WI38 (cell line): ENCODE measurements around the gene BLOC1S6.

ENCODE experiments used
- H3K4me3 ChIP-seq: 2 replicates; pipeline ENCODE4 v1.5.1; 2011; ENCODE audit warnings: low read depth, mild to moderate bottlenecking, control low read depth, low read length
- CTCF ChIP-seq: IDR thresholded peaks from 2 replicates; pipeline ENCODE4 v1.5.1; 2012; ENCODE audit warnings: low read depth, mild to moderate bottlenecking, control low read depth, low read length

The BLOC1S6 gene

GRCh38 chr15:45606413-45606812 lies 19.2 kb downstream of the BLOC1S6 start:
- no peak for TF ChIP-seq CTCF

DNA sequence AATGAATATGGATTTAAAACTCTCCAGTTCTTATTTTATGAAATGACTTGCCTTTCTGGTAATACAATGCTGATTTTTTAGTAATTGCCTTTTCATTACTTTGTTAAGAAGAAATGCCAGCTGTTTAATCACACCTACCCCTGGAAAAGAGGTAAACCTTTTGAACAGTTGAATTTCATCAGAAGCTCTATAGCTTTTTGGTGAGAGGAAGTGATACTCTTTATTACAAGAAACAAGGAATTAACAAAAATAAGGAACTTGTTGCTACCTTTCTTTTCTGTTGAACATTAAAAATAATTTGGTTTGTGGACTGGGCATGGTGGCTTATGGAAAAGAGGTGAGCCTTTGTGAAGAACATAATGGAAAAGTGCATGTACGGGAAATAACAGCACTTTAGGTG lies 19.7 kb downstream of the BLOC1S6 start:
- TF ChIP-seq CTCF, result no peak

More at GRCh38 chr15:45606413-45606812, 19.2 kb downstream of the BLOC1S6 start:
- no peak overlapping the region for H3K4me3 ChIP-seq

GRCh38 chr15:45611305-45611704 lies 24.1 kb downstream of the BLOC1S6 start:
- no peak; the same call in 1 of the 2 replicates for TF ChIP-seq CTCF
- H3K4me3 ChIP-seq, result no peak overlapping the region

More for the DNA sequence above, 19.7 kb downstream of the BLOC1S6 start:
- H3K4me3 ChIP-seq, result no peak overlapping the region

DNA sequence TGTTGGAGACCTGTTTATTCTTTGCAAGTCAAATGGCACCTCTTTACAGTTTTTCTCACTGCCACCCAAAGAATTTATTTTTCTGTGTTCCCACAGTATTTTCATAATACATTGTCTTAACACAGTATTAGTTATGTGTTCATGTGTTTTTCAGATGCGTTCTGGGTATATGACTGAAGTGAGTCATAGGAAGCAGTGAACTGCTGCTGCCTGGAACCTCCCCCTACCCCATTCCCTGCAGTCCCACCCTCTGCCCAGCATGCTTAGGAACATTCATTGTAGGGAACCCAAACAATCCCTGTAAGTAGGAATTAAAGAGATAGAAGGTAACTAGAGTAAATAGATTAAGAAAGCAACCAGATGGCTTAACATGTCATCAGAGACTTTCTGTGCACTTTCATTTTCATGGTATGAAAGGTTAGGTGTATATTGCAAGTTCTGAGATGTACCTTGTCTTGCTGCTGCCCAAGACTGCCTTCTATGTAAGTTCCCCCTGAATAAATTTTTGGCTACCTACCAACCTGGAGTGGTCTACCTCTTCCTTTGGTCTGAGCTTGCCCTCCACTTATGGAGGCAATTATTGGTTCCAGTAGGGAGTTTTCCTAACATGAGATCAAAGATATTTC lies 25.7 kb downstream of the BLOC1S6 start:
- no peak for TF ChIP-seq CTCF
- no peak overlapping the region for H3K4me3 ChIP-seq

GRCh38 chr15:45616901-45617323 lies 29.7 kb downstream of the BLOC1S6 start:
- TF ChIP-seq CTCF, result no peak
- H3K4me3 ChIP-seq, result no peak overlapping the region

GRCh38 chr15:45618813-45619212 lies 31.6 kb downstream of the BLOC1S6 start:
- no peak for TF ChIP-seq CTCF
- no peak overlapping the region for H3K4me3 ChIP-seq

GRCh38 chr15:45628136-45628535 lies 41.0 kb downstream of the BLOC1S6 start:
- no peak for TF ChIP-seq CTCF

More at GRCh38 chr15:45628136-45628535, 41.0 kb downstream of the BLOC1S6 start:
- no peak overlapping the region for H3K4me3 ChIP-seq
